Activated T-cell treated with anti-CD3 and anti-CD28 coated beads for 48 hours (primary cell): ENCODE data around the gene ACOX2.

Experiments used
- DNase-seq: peaks from one replicate; pipeline ENCODE4 v3.0.0-alpha.2; 2020; ENCODE audit warnings: low read depth

The ACOX2 gene

GRCh38 chr3:58566398-58567250 lies 29.6 kb upstream of the ACOX2 start:
- no peak for DNase-seq

GRCh38 chr3:58565621-58566397 lies 28.8 kb upstream of the ACOX2 start:
- no peak for DNase-seq

- no peak for DNase-seq
Measured at GRCh38 chr3:58564456-58565160, 27.6 kb upstream of the ACOX2 start.

GRCh38 chr3:58564054-58564453 lies 27.1 kb upstream of the ACOX2 start:
- no peak for DNase-seq

- no peak for DNase-seq
Measured at GRCh38 chr3:58563386-58564035, 26.5 kb upstream of the ACOX2 start.

- no peak for DNase-seq
Measured at GRCh38 chr3:58562498-58562897, 25.5 kb upstream of the ACOX2 start.

GRCh38 chr3:58560771-58561311 lies 23.9 kb upstream of the ACOX2 start:
- no peak for DNase-seq

- no peak for DNase-seq
Measured at GRCh38 chr3:58559586-58559985, 22.6 kb upstream of the ACOX2 start.

GRCh38 chr3:58557491-58557890 lies 20.5 kb upstream of the ACOX2 start:
- no peak for DNase-seq

GRCh38 chr3:58556761-58557221 lies 19.8 kb upstream of the ACOX2 start:
- DNase-seq, result no peak

- DNase-seq, result no peak
Measured at GRCh38 chr3:58556001-58556400, 19.0 kb upstream of the ACOX2 start.

- no peak for DNase-seq
Measured at GRCh38 chr3:58555203-58555602, 18.2 kb upstream of the ACOX2 start.

GRCh38 chr3:58553003-58553402 lies 16.0 kb upstream of the ACOX2 start:
- DNase-seq, result no peak

GRCh38 chr3:58551636-58552180 lies 14.7 kb upstream of the ACOX2 start:
- DNase-seq, result no peak

GRCh38 chr3:58544541-58544940 lies 7.6 kb upstream of the ACOX2 start:
- no peak for DNase-seq

- no peak for DNase-seq
Measured at GRCh38 chr3:58540176-58540858, 3.3 kb upstream of the ACOX2 start.

GRCh38 chr3:58539626-58540025 lies 2.6 kb upstream of the ACOX2 start:
- DNase-seq, result no peak

GRCh38 chr3:58537412-58538301 lies 667 bp upstream of the ACOX2 start:
- DNase-seq, result no peak

GRCh38 chr3:58535531-58536500 lies 1.2 kb downstream of the ACOX2 start:
- no peak for DNase-seq
